ENCODE measurements around the gene MCUB. TPM values are rescaled to one million over a fixed set of nuclear protein-coding genes. Genes with fewer than 3 reads are reported as not detected.

MCUB gene
- total RNA-seq, 1 experiment from 2014 or later, result 14.8 TPM

DNA sequence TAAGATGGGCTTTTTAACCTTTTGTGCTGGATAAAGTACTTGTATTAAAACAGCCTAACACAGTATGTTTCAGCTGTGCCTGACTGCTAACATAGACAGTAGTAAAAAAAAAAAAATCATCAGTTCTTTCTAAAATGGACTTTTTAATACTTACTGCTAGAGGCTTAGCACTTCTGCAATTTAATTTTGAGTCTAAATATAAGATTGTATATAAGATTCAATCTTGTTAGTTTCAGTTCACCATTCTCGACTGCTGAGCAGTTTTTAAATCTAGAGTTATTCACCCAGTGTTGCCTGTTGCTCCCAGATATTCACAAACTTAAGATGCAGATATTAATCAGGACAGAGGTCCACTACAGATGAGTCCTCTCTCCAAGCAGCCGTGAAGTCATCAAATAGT is 163.1 kb downstream of the MCUB start:
- no peak overlapping the region for H4K8ac ChIP-seq (replicated peaks; ENCODE audit: insufficient read length, low read depth, low read length)
- no peak overlapping the region for H3K4me3 Mint-ChIP-seq
- H3K9me3 Mint-ChIP-seq, result no peaks in the 10 kb centered on the region
- no peaks in the 10 kb centered on the region for H3K9me3 ChIP-seq (ENCODE audit: control insufficient read depth, low read depth, low read length)
- no peak overlapping the region for H3T11ph ChIP-seq (ENCODE audit: low read length)
- H3K79me1 ChIP-seq (ENCODE audit: insufficient read depth, low read depth, low read length, poor library complexity, severe bottlenecking), result no peaks in the 10 kb centered on the region
- H2BK20ac ChIP-seq (ENCODE audit: low read depth, low read length, poor library complexity, severe bottlenecking), result no peak overlapping the region
- no peaks in the 10 kb centered on the region for H4K20me1 ChIP-seq (ENCODE audit: control insufficient read depth, insufficient read depth, insufficient read length)
- H2BK5ac ChIP-seq (ENCODE audit: insufficient read length, low read length), result no peak overlapping the region
- no peaks in the 10 kb centered on the region for H3K4me1 ChIP-seq (ENCODE audit: insufficient read depth, low read length)
- no peak overlapping the region for H3K27ac ChIP-seq (ENCODE audit: insufficient read length, low read depth, low read length)
- no peak overlapping the region for H3K56ac ChIP-seq (ENCODE audit: insufficient read length, low read depth, low read length)
- H3K27me3 ChIP-seq (ENCODE audit: insufficient read depth, low read length), result no peaks in the 10 kb centered on the region
- peaks cover 4 to 6% of the 10 kb centered on the region in 2 experiments for H3K4me1 Mint-ChIP-seq
- no peak overlapping the region for H2BK15ac ChIP-seq (ENCODE audit: low read depth, low read length)
- H3K9ac ChIP-seq (ENCODE audit: extremely low read depth, insufficient read length, low read length), result no peak overlapping the region
- DNase-seq, result no peak
- no CpG with 5 or more reads among the region's 2 CpGs for WGBS (ENCODE audit: extremely low coverage, insufficient read length, low lambda C conversion rate)
- no peak overlapping the region for H4K91ac ChIP-seq (ENCODE audit: insufficient read length, low read depth, low read length)
- no peak overlapping the region for H3K23ac ChIP-seq (ENCODE audit: insufficient read length, low read depth, low read length)
- H3K23me2 ChIP-seq (ENCODE audit: insufficient read length, low read depth, low read length, poor library complexity, severe bottlenecking), result no peaks in the 10 kb centered on the region
- H3K4me2 ChIP-seq (ENCODE audit: insufficient read depth, insufficient read length, low read length), result no peak overlapping the region
- H3K79me2 ChIP-seq (ENCODE audit: insufficient read depth, low read length), result peaks cover 17% of the 10 kb centered on the region; the same call in 1 of the 2 replicates
- no peak overlapping the region for H3K14ac ChIP-seq (ENCODE audit: insufficient read depth, low read length)
- no peak overlapping the region for H3K18ac ChIP-seq (ENCODE audit: insufficient read length, low read depth, low read length)
- no peak overlapping the region for H2AK5ac ChIP-seq (ENCODE audit: insufficient read length, low read length)
- H4K5ac ChIP-seq (ENCODE audit: insufficient read length, low read depth, low read length), result no peak overlapping the region
- no peak overlapping the region for H2BK120ac ChIP-seq (ENCODE audit: low read depth, low read length, poor library complexity, severe bottlenecking)
- no peak overlapping the region for H3K27ac Mint-ChIP-seq
- no peaks in the 10 kb centered on the region for H3K27me3 Mint-ChIP-seq (ENCODE audit: low read depth)
- TF ChIP-seq, protein P1, sequence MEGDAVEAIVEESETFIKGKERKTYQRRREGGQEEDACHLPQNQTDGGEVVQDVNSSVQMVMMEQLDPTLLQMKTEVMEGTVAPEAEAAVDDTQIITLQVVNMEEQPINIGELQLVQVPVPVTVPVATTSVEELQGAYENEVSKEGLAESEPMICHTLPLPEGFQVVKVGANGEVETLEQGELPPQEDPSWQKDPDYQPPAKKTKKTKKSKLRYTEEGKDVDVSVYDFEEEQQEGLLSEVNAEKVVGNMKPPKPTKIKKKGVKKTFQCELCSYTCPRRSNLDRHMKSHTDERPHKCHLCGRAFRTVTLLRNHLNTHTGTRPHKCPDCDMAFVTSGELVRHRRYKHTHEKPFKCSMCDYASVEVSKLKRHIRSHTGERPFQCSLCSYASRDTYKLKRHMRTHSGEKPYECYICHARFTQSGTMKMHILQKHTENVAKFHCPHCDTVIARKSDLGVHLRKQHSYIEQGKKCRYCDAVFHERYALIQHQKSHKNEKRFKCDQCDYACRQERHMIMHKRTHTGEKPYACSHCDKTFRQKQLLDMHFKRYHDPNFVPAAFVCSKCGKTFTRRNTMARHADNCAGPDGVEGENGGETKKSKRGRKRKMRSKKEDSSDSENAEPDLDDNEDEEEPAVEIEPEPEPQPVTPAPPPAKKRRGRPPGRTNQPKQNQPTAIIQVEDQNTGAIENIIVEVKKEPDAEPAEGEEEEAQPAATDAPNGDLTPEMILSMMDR (conservative IDR thresholded peaks at IDR 0.05), result no peak
- H3K36me3 Mint-ChIP-seq (ENCODE audit: insufficient read depth in 1 of 3, low read depth in 3 of 3), result peaks cover 12 to 27% (median 24%) of the 10 kb centered on the region in 3 experiments; a peak in 6 of 7 replicates
- no peak overlapping the region for H3K4ac ChIP-seq (ENCODE audit: low read depth, low read length)
- H2BK12ac ChIP-seq (ENCODE audit: insufficient read length, low read depth, low read length), result no peak overlapping the region
- H2AFZ ChIP-seq (ENCODE audit: low read length), result no peak overlapping the region

Data from H9 (cell line).